PFSK-1 (cell line): ENCODE measurements around the gene IFIH1.

Experiments used
- POLR2AphosphoS5 ChIP-seq: IDR thresholded peaks from 2 replicates; pipeline ENCODE4 v1.6.1; 2012; ENCODE audit warnings: low read depth, mild to moderate bottlenecking, control low read depth, low read length, moderate library complexity
- REST ChIP-seq, 2 experiments: IDR thresholded peaks; 2 replicates each; pipeline versions ENCODE4 v1.6.1 to v1.8.0; 2011 to 2012; ENCODE audit warnings: low read depth in 2 of 2, low read length in 2 of 2, control low read depth in 1 of 2, inconsistent platforms in 1 of 2, mild to moderate bottlenecking in 1 of 2, moderate library complexity in 1 of 2; ENCODE audit not compliant: insufficient read depth in 1 of 2
- SIN3A ChIP-seq: IDR thresholded peaks from 2 replicates; pipeline ENCODE4 v1.6.1; 2012; ENCODE audit warnings: mild to moderate bottlenecking, low read length, moderate library complexity, borderline replicate concordance; ENCODE audit not compliant: insufficient read depth

- no peak for TF ChIP-seq REST (IDR thresholded peaks at IDR 0.05; ENCODE audit: insufficient read depth in 1 of 2, low read depth in 2 of 2, low read length in 2 of 2)
- TF ChIP-seq POLR2AphosphoS5: no peak
- no peak for TF ChIP-seq SIN3A
These were observed 98.1 kb downstream of the IFIH1 start for GRCh38 chr2:162220368-162220767.
